ENCODE data around the gene PA2G4.

Gene PA2G4

GRCh38 chr12:56143870-56144269, 39.5 kb downstream of the PA2G4 start:
- in situ Hi-C loops (cut with HindIII; ENCODE audit: low sequenced_read_pairs), result no loop called here
- no peak for TF ChIP-seq CTCF (IDR thresholded peaks at IDR 0.05; ENCODE audit: low read depth, low read length)
- H3K4me3 ChIP-seq (ENCODE audit: low read depth, low read length), result no peak overlapping the region
- DNase-seq (ENCODE audit: low read depth, low spot score), result no peak

GRCh38 chr12:56145217-56145616, 40.9 kb downstream of the PA2G4 start:
- no peak for DNase-seq (ENCODE audit: low read depth, low spot score)
- no peak overlapping the region for H3K4me3 ChIP-seq (ENCODE audit: low read depth, low read length)
- no peak for TF ChIP-seq CTCF (IDR thresholded peaks at IDR 0.05; ENCODE audit: low read depth, low read length)
- in situ Hi-C loops (cut with HindIII; ENCODE audit: low sequenced_read_pairs), result no loop called here

GRCh38 chr12:56146492-56147460, 42.4 kb downstream of the PA2G4 start:
- DNase-seq (ENCODE audit: low read depth, low spot score), result no peak
- no peak overlapping the region for H3K4me3 ChIP-seq (ENCODE audit: low read depth, low read length)
- no peak for TF ChIP-seq CTCF (IDR thresholded peaks at IDR 0.05; ENCODE audit: low read depth, low read length)
- in situ Hi-C loops (cut with HindIII; ENCODE audit: low sequenced_read_pairs), result no loop called here

- TF ChIP-seq CTCF (IDR thresholded peaks at IDR 0.05; ENCODE audit: low read depth, low read length), result no peak
Observed at GRCh38 chr12:56150563-56150962, 46.2 kb downstream of the PA2G4 start.

GRCh38 chr12:56151672-56152131, 47.3 kb downstream of the PA2G4 start:
- in situ Hi-C loops (cut with HindIII; ENCODE audit: low sequenced_read_pairs), result no loop called here
- no peak for DNase-seq (ENCODE audit: low read depth, low spot score)
- peak; percentile 28 for TF ChIP-seq CTCF (IDR thresholded peaks at IDR 0.05; ENCODE audit: low read depth, low read length)
- H3K4me3 ChIP-seq (ENCODE audit: low read depth, low read length), result peak overlapping the region; percentile 74

More at GRCh38 chr12:56150563-56150962, 46.2 kb downstream of the PA2G4 start:
- no peak overlapping the region for H3K4me3 ChIP-seq (ENCODE audit: low read depth, low read length)
- peak; percentile 35 for DNase-seq (ENCODE audit: low read depth, low spot score)
- in situ Hi-C loops (cut with HindIII; ENCODE audit: low sequenced_read_pairs), result no loop called here

- in situ Hi-C loops (cut with HindIII; ENCODE audit: low sequenced_read_pairs), result no loop called here
- peak; percentile 93 for DNase-seq (ENCODE audit: low read depth, low spot score)
- no peak for TF ChIP-seq CTCF (IDR thresholded peaks at IDR 0.05; ENCODE audit: low read depth, low read length)
Observed at GRCh38 chr12:56152132-56152755, 47.9 kb downstream of the PA2G4 start, which contains the start of gene MYL6B. MYL6B (plus strand) TSS chr12:56152587; CDS start chr12:56153919, 1,332 bp downstream.

More at GRCh38 chr12:56152132-56152755, 47.9 kb downstream of the PA2G4 start, which contains the start of gene MYL6B:
- peak within 1 kb of the TSS; percentile 74 for H3K4me3 ChIP-seq (ENCODE audit: low read depth, low read length)

All from astrocyte of the spinal cord (primary cell).